NCI-H510A treated with DMSO at 0.1 percent for 48 hours (cell line): ENCODE measurements around the gene OCSTAMP.

Source experiments
- DNase-seq: peaks from one replicate; lab custom pipeline; 2025; lab: John Stamatoyannopoulos, UW

The OCSTAMP gene

GRCh38 chr20:46519471-46520068, 30.9 kb downstream of the OCSTAMP start:
- no peak for DNase-seq

GRCh38 chr20:46512943-46513844, 37.3 kb downstream of the OCSTAMP start, which contains the start of gene ZNF334:
Gene ZNF334 (minus strand): TSS chr20:46513559. CDS start chr20:46512102, 1,457 bp downstream.
- peak; percentile 89 for DNase-seq

DNA sequence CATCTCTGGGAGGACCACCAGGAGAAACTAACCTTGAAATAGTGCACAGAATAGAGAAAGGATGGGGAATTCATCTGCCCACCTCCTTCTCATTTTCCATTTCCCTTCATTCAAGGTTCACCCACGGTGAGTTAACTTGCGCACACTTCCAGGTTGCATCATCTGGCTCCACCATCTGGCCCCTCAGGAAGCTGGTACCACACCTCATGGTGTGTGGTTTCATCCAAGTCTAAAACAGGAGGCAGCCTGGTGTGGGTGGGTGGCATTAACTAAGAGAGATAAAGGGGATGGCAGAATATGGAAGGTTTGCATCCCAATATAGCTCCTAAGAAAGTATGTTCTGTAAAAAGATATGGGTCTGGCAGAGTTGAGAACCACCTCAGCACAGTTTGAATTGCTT, 40.9 kb downstream of the OCSTAMP start:
- no peak for DNase-seq

GRCh38 chr20:46507760-46508407, 42.6 kb downstream of the OCSTAMP start:
- no peak for DNase-seq

GRCh38 chr20:46505506-46505905, 44.9 kb downstream of the OCSTAMP start:
- DNase-seq, result no peak

GRCh38 chr20:46501961-46502360, 48.5 kb downstream of the OCSTAMP start:
- no peak for DNase-seq

- DNase-seq, result no peak
Measured at GRCh38 chr20:46501337-46501942, 49.0 kb downstream of the OCSTAMP start.

GRCh38 chr20:46494077-46494476, 56.4 kb downstream of the OCSTAMP start:
- DNase-seq, result no peak

- no peak for DNase-seq
Measured at GRCh38 chr20:46491354-46491753, 59.1 kb downstream of the OCSTAMP start.
